Calu3 (cell line): ENCODE measurements around the gene LAMTOR2. TPM values are rescaled to one million over a fixed set of nuclear protein-coding genes. Genes with fewer than 3 reads are reported as not detected.

Source experiments
- BruUV-seq: library from RNA; stranded (reverse); fragments of 400-500 nt; replicated peaks from 2 replicates; lab custom pipeline; 2021; lab: Mats Ljungman, UMichigan
- CTCF ChIA-PET: fragments of 300-600 bp; sonication (Branson Sonifier 250); formaldehyde crosslinking; loops from one replicate; lab custom pipeline; 2022; ENCODE audit warnings: antibody characterized with exemption; lab: Charles Lee
- DNase-seq: peaks from one replicate; pipeline ENCODE4 v3.0.0; 2022
- H3K27ac Mint-ChIP-seq: one replicate; pipeline ENCODE4 v1.8.0; 2022; ENCODE audit warnings: mixed read lengths; ENCODE audit not compliant: unreplicated experiment
- H3K27me3 Mint-ChIP-seq: one replicate; pipeline ENCODE4 v1.8.0; 2022; ENCODE audit warnings: mixed read lengths; ENCODE audit not compliant: unreplicated experiment
- H3K36me3 Mint-ChIP-seq: one replicate; pipeline ENCODE4 v1.8.0; 2022; ENCODE audit warnings: mild to moderate bottlenecking, moderate library complexity, mixed read lengths; ENCODE audit not compliant: insufficient read depth, unreplicated experiment
- H3K4me1 Mint-ChIP-seq: one replicate; pipeline ENCODE4 v1.8.0; 2022; ENCODE audit warnings: mild to moderate bottlenecking, low read depth, mixed read lengths; ENCODE audit not compliant: unreplicated experiment
- H3K4me3 Mint-ChIP-seq: one replicate; pipeline ENCODE4 v1.8.0; 2022; ENCODE audit warnings: mild to moderate bottlenecking, low read depth, moderate library complexity, mixed read lengths; ENCODE audit not compliant: unreplicated experiment
- H3K9me3 Mint-ChIP-seq: one replicate; pipeline ENCODE4 v1.8.0; 2022; ENCODE audit warnings: low read depth, mixed read lengths; ENCODE audit not compliant: unreplicated experiment
- intact Hi-C: fragments of 100-400 bp; cut with micrococcal nuclease; formaldehyde crosslinking; loops from one replicate; pipeline ENCODE4 v1.10.0; 2022; ENCODE audit not compliant: unreplicated experiment
- total RNA-seq: library from RNA; stranded (reverse); gene quantifications from 2 replicates; pipeline ENCODE4 v1.2.3, GENCODE V29; 2022
- TF ChIP-seq, protein P1 (sequence below): fragments of 200-600 bp; IDR thresholded peaks from one replicate; pipeline ENCODE4 v1.8.0; 2022; ENCODE audit warnings: antibody characterized with exemption; ENCODE audit not compliant: unreplicated experiment

Gene LAMTOR2
- total RNA-seq, 1 experiment from 2014 or later = 69.8 TPM

DNA sequence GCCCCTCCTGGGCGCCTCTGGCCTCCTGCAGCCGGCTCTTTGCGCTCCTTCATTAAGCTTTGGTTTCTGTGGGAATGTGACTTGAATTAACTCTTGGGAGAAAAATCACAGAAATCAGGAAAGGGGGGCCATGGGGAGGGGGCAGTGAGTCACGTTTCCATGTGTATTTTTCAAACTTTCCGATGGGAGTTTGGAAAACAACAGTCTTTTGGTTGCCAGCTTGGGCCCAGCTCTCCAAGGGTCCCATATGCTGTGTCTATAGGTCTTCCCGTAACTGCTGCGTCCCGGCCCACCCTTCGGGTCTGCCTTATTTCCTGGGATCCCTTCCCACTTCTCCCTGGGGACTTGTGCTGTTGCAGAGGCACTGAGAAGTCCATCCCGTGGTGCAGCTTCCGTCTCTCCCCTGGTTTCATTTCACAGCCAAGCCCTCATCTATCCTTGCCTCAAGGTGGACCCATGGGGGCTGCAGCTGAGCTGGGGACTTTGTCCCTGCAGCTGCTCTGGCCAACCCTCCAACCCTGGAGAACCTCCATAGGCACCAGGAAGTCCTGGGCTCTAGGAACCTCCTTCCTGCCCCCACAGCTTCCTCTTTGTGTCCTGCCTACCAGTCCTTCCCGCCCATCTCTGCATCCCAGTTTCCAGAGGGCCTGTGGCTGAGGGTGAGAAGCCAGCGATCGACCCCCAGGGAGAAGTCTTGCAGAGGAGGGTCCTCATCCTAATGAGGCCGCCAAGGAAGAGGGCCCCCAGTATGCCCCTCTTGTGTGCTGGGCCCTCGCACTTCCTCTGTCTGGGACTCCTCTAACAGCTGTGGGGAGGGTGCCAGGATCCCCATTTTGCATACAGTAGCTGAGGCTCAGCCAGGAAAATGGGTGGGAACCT lies 48.3 kb downstream of the LAMTOR2 start:
- Mint-ChIP-seq H3K36me3 (peaks cover 36% of the 10 kb centered on the region), H3K27ac (peak overlapping the region; percentile 89), H3K9me3 (no peaks in the 10 kb centered on the region), H3K4me3 (no peak overlapping the region), H3K4me1 (peaks cover 82% of the 10 kb centered on the region), H3K27me3 (no peaks in the 10 kb centered on the region)
- CTCF ChIA-PET = interaction anchor here (1.1 to 19.9 kb wide), 2 partner anchors 25 to 51 kb away, joined by 3 to 356 read pairs; partner anchors contain the start of gene SEMA4A
- BruUV-seq = no TSS peak
- TF ChIP-seq, protein P1, sequence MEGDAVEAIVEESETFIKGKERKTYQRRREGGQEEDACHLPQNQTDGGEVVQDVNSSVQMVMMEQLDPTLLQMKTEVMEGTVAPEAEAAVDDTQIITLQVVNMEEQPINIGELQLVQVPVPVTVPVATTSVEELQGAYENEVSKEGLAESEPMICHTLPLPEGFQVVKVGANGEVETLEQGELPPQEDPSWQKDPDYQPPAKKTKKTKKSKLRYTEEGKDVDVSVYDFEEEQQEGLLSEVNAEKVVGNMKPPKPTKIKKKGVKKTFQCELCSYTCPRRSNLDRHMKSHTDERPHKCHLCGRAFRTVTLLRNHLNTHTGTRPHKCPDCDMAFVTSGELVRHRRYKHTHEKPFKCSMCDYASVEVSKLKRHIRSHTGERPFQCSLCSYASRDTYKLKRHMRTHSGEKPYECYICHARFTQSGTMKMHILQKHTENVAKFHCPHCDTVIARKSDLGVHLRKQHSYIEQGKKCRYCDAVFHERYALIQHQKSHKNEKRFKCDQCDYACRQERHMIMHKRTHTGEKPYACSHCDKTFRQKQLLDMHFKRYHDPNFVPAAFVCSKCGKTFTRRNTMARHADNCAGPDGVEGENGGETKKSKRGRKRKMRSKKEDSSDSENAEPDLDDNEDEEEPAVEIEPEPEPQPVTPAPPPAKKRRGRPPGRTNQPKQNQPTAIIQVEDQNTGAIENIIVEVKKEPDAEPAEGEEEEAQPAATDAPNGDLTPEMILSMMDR = no peak
- intact Hi-C loops = no loop called here
- DNase-seq = no peak

GRCh38 chr1:156103521-156103947 lies 49.0 kb downstream of the LAMTOR2 start:
- TF ChIP-seq, protein P1 = no peak
- peak; percentile 54 for DNase-seq
- Mint-ChIP-seq H3K27me3 (no peaks in the 10 kb centered on the region), H3K36me3 (peaks cover 36% of the 10 kb centered on the region), H3K9me3 (no peaks in the 10 kb centered on the region), H3K27ac (peak overlapping the region; percentile 89), H3K4me3 (peak overlapping the region; percentile 64), H3K4me1 (peaks cover 80% of the 10 kb centered on the region)
- no TSS peak for BruUV-seq
- CTCF ChIA-PET = interaction anchor here (19.9 kb wide), 1 partner anchor 24 kb away, joined by 356 read pairs; no protein-coding TSS in a partner anchor
- intact Hi-C loops = no loop called here

- intact Hi-C loops = no loop called here
- BruUV-seq = no TSS peak
- CTCF ChIA-PET = interaction anchor here (19.9 kb wide), 1 partner anchor 23 kb away, joined by 356 read pairs; no protein-coding TSS in a partner anchor
These were observed 49.7 kb downstream of the LAMTOR2 start for GRCh38 chr1:156104065-156104810.

More at GRCh38 chr1:156104065-156104810, 49.7 kb downstream of the LAMTOR2 start:
- Mint-ChIP-seq H3K36me3 (peaks cover 38% of the 10 kb centered on the region), H3K9me3 (no peaks in the 10 kb centered on the region), H3K4me1 (peaks cover 84% of the 10 kb centered on the region), H3K27me3 (no peaks in the 10 kb centered on the region), H3K4me3 (peak overlapping the region; percentile 64), H3K27ac (peak overlapping the region; percentile 89)
- TF ChIP-seq, protein P1 = no peak
- DNase-seq = peak; percentile 88
